Prostate gland (tissue), 2 donors: ENCODE results near the gene PTGES2. TPM values are rescaled to one million over a fixed set of nuclear protein-coding genes. Genes with fewer than 3 reads are reported as not detected.

Experiments
- DNase-seq: peaks from one replicate; pipeline ENCODE4 v3.0.0-alpha.2; 2019; ENCODE audit warnings: low spot score
- H3K27ac ChIP-seq, 2 donors: fragments of 200-600 bp; sonication (generic); 2 replicates each; pipeline ENCODE4 v1.5.1; 2017 to 2019
- H3K27me3 ChIP-seq: fragments of 200-600 bp; sonication (generic); replicated peaks from 2 replicates; pipeline ENCODE4 v1.5.1; 2019; ENCODE audit not compliant: insufficient read depth
- H3K36me3 ChIP-seq, 2 donors: fragments of 200-600 bp; sonication (generic); 1 replicate in 1 of 2; 2 replicates in 1 of 2; pipeline versions ENCODE4 v1.5.1 to v1.8.1; 2017 to 2019
- H3K4me1 ChIP-seq: fragments of 200-600 bp; sonication (generic); replicated peaks from 2 replicates; pipeline ENCODE4 v1.5.1; 2019
- H3K4me3 ChIP-seq, 2 donors: fragments of 200-600 bp; sonication (generic); 2 replicates each; pipeline ENCODE4 v1.5.1; 2017 to 2019
- H3K9me3 ChIP-seq: fragments of 200-600 bp; sonication (generic); 2 replicates; pipeline ENCODE4 v1.5.1; 2017
- POLR2A ChIP-seq: fragments of 450-650 bp; IDR thresholded peaks from one replicate; pipeline ENCODE4 v1.6.1; 2016; ENCODE audit warnings: antibody characterized with exemption, mild to moderate bottlenecking
- POLR2AphosphoS5 ChIP-seq: sonication (generic); formaldehyde crosslinking; IDR thresholded peaks from one replicate; pipeline ENCODE4 v1.6.1; 2017; ENCODE audit warnings: antibody characterized with exemption
- WGBS: methylation state at CpG from one replicate; pipeline ENCODE4 v1.1.5; 2018; 5-methylcytosine and 5-hydroxymethylcytosine counted together
- intact Hi-C: fragments of 100-400 bp; cut with DNase I; formaldehyde crosslinking; loops from one replicate; pipeline ENCODE4 v1.14.2; 2022
- total RNA-seq, 2 donors: library from RNA; depleted of rRNA; stranded (reverse); fragments of >200 nt; gene quantifications; one replicate each; pipeline ENCODE4 v1.1.0, GENCODE V29; 2016
- TF ChIP-seq, protein P1 (sequence below), 4 experiments: fragments of 200-600 bp in 2 of 4; fragments of 450-650 bp in 2 of 4; sonication (generic) in 2 of 4; IDR thresholded peaks; 1 replicate in 3 of 4; 2 replicates in 1 of 4; pipeline ENCODE4 v1.5.1; 2016 to 2019; ENCODE audit warnings: antibody characterized with exemption in 4 of 4, mild to moderate bottlenecking in 2 of 4, moderate library complexity in 2 of 4

PTGES2 gene
- total RNA-seq, 2 donors from 2014 or later = 89.4 to 96.1 TPM

DNA sequence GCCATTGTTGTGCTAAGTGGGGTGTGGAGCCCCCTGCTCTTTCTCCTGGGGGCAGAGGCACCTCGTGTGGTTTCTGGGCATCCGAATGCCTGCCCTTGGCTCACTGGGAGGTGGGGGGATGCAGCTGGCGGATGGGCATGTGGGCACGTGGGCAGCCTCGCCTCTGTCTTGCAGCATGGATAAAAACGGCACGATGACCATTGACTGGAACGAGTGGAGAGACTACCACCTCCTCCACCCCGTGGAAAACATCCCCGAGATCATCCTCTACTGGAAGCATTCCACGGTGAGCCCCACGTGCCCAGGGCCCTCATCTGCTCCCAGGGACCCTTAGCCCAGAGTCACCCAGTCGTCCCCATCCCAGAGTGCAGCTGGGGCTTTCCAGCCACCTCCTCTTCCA lies 25.3 kb downstream of the PTGES2 start:
- WGBS = 89% methylated on average over 12 of the region's 13 CpGs
- Histone ChIP-seq H3K4me3 (no peak overlapping the region), H3K9me3 (no peaks in the 10 kb centered on the region), H3K27me3 (no peaks in the 10 kb centered on the region), H3K4me1 (peaks cover 27% of the 10 kb centered on the region), H3K36me3 (peaks cover 13 to 22% of the 10 kb centered on the region in 2 donors), H3K27ac (peak overlapping the region in 1 of 2 donors; percentile 5)
- no peak for DNase-seq
- intact Hi-C loops = no loop called here
- TF ChIP-seq POLR2AphosphoS5 (no peak), POLR2A (no peak)
- TF ChIP-seq, protein P1, sequence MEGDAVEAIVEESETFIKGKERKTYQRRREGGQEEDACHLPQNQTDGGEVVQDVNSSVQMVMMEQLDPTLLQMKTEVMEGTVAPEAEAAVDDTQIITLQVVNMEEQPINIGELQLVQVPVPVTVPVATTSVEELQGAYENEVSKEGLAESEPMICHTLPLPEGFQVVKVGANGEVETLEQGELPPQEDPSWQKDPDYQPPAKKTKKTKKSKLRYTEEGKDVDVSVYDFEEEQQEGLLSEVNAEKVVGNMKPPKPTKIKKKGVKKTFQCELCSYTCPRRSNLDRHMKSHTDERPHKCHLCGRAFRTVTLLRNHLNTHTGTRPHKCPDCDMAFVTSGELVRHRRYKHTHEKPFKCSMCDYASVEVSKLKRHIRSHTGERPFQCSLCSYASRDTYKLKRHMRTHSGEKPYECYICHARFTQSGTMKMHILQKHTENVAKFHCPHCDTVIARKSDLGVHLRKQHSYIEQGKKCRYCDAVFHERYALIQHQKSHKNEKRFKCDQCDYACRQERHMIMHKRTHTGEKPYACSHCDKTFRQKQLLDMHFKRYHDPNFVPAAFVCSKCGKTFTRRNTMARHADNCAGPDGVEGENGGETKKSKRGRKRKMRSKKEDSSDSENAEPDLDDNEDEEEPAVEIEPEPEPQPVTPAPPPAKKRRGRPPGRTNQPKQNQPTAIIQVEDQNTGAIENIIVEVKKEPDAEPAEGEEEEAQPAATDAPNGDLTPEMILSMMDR (IDR thresholded peaks at IDR 0.05) = no peak

DNA sequence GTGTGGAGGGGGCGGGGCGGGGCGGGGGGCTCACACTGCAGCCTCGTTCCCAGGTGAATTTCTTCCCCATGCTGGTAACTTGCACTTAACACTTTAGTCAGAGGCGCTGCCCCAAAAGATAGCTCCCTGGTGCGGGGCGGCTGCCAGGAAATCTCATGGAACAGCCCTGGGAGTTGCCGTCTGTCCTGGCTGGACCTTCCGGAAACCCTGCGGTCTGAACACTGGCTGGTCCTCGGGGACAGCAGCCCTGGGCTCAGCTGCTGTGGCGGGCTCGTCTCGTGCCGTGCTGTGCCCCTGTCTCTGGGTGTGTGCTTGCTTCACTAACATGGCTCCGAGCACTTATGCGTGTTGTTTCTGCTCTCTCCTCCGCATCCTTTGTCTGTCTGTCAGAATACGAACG lies 25.8 kb downstream of the PTGES2 start:
- Histone ChIP-seq H3K27me3 (no peaks in the 10 kb centered on the region), H3K27ac (no peak overlapping the region), H3K36me3 (peaks cover 10 to 17% of the 10 kb centered on the region in 2 donors), H3K4me3 (no peak overlapping the region), H3K4me1 (peaks cover 27% of the 10 kb centered on the region), H3K9me3 (no peaks in the 10 kb centered on the region)
- intact Hi-C loops = no loop called here
- 86% methylated on average over 20 of the region's 20 CpGs for WGBS
- DNase-seq = no peak
- TF ChIP-seq, protein P1 (IDR thresholded peaks at IDR 0.05) = no peak

DNA sequence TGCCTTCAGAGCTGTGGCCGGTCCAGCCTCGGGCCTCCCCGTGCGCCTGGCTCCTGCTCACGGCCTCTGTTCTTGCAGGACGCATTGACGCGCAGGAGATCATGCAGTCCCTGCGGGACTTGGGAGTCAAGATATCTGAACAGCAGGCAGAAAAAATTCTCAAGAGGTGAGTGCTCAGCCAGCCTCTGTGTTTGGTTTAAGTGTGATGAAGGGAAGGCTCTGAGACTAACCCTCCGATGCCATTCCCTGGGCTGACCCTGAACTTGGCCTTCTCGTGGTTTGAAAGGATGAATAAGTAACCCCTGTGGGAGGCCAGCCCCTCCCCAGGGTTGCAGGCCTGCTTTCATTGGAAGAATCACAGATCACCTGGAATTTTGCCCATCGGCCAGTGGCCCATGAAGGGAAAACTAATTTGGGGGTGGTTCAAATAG lies 26.3 kb downstream of the PTGES2 start:
- Histone ChIP-seq H3K36me3 (peaks cover 5 to 12% of the 10 kb centered on the region in 2 donors), H3K27me3 (no peaks in the 10 kb centered on the region), H3K9me3 (no peaks in the 10 kb centered on the region), H3K4me1 (peaks cover 27% of the 10 kb centered on the region), H3K4me3 (no peak overlapping the region), H3K27ac (no peak overlapping the region)
- TF ChIP-seq POLR2AphosphoS5 (no peak), POLR2A (no peak)
- TF ChIP-seq, protein P1 (IDR thresholded peaks at IDR 0.05) = no peak
- 88% methylated on average over 12 of the region's 12 CpGs for WGBS
- intact Hi-C loops = no loop called here
- no peak for DNase-seq

DNA sequence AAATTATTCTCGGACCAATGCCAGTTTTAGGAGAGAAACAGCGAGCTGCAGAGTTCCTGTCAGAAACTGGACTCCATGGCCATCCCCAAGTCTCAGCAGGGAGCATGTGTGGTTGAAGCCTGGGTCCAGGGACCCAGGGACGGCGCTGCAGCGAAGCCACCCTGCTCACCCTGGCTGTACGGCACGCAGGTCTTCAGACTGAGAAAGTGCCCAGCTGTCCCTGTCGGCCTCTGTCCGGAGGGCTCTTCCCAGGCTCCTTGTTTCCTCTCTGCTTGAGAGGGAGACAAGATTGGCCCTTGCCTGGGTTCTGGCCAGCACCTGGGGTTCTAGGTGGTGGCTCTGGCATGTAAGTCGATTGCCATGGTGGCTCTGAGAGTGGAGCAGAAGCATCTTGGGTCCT lies 26.9 kb downstream of the PTGES2 start:
- H3K4me3 ChIP-seq = no peak overlapping the region
- no peaks in the 10 kb centered on the region for H3K9me3 ChIP-seq
- DNase-seq = no peak
- peak overlapping the region; percentile 87 to 90 for H3K27ac ChIP-seq
- peaks cover 0 to 6% of the 10 kb centered on the region in 2 donors for H3K36me3 ChIP-seq
- intact Hi-C loops = no loop called here
- peaks cover 27% of the 10 kb centered on the region for H3K4me1 ChIP-seq
- no peaks in the 10 kb centered on the region for H3K27me3 ChIP-seq
- TF ChIP-seq, protein P1 (IDR thresholded peaks at IDR 0.05) = no peak
- TF ChIP-seq POLR2AphosphoS5 (no peak), POLR2A (no peak)
- WGBS = 77% methylated on average over 10 of the region's 10 CpGs

DNA sequence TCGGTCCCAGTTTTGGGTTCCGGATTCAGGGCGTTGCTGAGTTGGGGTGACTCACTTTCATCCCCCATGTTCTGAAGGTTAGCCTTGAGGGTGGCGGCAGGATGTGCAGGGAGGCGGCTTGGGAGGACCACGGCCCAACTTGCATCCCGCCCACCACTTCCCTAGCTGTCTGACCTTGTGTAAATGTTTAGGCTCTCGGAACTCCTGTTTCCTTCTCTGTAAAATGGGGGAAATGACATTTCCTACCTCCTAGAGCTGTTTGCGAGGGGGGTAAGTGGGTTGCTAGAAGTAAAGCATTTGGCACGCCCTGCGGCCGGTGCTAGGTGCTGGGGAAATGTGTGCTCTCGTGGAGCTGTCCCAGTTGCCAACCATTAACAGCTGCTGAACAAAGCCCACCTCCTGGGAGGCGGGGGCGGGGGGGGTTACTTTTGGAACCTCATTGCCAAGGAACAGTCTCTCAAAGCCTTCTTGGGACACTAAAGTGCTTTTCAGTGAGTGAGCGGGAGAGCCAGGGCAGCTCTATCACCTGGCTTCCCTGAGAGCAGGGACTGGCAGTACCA lies 27.5 kb downstream of the PTGES2 start:
- Histone ChIP-seq H3K4me1 (peaks cover 30% of the 10 kb centered on the region), H3K9me3 (no peaks in the 10 kb centered on the region), H3K4me3 (no peak overlapping the region), H3K36me3 (peaks cover 0 to under 1% of the 10 kb centered on the region in 2 donors), H3K27ac (peak overlapping the region; percentile 87 to 90), H3K27me3 (no peaks in the 10 kb centered on the region)
- no peak for DNase-seq
- TF ChIP-seq POLR2AphosphoS5 = no peak
- TF ChIP-seq POLR2A = no peak
- TF ChIP-seq, protein P1 (IDR thresholded peaks at IDR 0.05) = no peak
- intact Hi-C loops = loop anchor here (2.0 to 10.0 kb wide), 2 partner anchors 31 to 135 kb away; partner anchors contain the start of gene SLC25A25
- WGBS = 40% methylated on average over 16 of the region's 16 CpGs
